K562 (cell line): ENCODE measurements around the gene MRTFB. TPM values are rescaled to one million over a fixed set of nuclear protein-coding genes. Genes with fewer than 3 reads are reported as not detected.

Experiments used
- CGGBP1 ChIP-seq: fragments of 250-450 bp; sonication (Bioruptor Pico); IDR thresholded peaks from 2 replicates; pipeline ENCODE4 v1.9.0; 2021; ENCODE audit warnings: mild to moderate bottlenecking
- E2F3 ChIP-seq: fragments of 250-450 bp; sonication (Bioruptor Pico); IDR thresholded peaks from 2 replicates; pipeline ENCODE4 v1.4.0; 2020; ENCODE audit warnings: mild to moderate bottlenecking
- ETS1 ChIP-seq: conservative IDR thresholded peaks from 2 replicates; pipeline ENCODE4 v1.6.1; 2011; ENCODE audit warnings: low read depth, mild to moderate bottlenecking, low read length; ENCODE audit not compliant: control insufficient read depth
- FOXK2 ChIP-seq, 2 experiments: fragments of 450-650 bp; IDR thresholded peaks in 1 of 2; conservative IDR thresholded peaks in 1 of 2; 2 replicates each; pipeline ENCODE4 v1.6.1; 2016; ENCODE audit warnings: low read depth in 2 of 2, mild to moderate bottlenecking in 1 of 2
- GABPB1 ChIP-seq: sonication (generic); formaldehyde crosslinking; IDR thresholded peaks from 2 replicates; pipeline ENCODE4 v1.8.0; 2022; ENCODE audit warnings: mild to moderate bottlenecking, missing genetic modification reagents
- GTF2F1 ChIP-seq: IDR thresholded peaks from 2 replicates; pipeline ENCODE4 v1.6.1; 2011; ENCODE audit warnings: low read depth, low read length, improper control_type of control experiment
- HDAC3 ChIP-seq: fragments of 450-650 bp; IDR thresholded peaks from 2 replicates; pipeline ENCODE4 v1.6.1; 2018; ENCODE audit warnings: borderline replicate concordance, mild to moderate bottlenecking, moderate library complexity; ENCODE audit not compliant: partially characterized antibody
- HMG20B ChIP-seq: fragments of 250-450 bp; sonication (Bioruptor Pico); IDR thresholded peaks from 2 replicates; pipeline ENCODE4 v1.5.0; 2021; ENCODE audit warnings: mild to moderate bottlenecking
- IRF1 ChIP-seq: sonication (generic); formaldehyde crosslinking; IDR thresholded peaks from 2 replicates; pipeline ENCODE4 v1.8.0; 2022; ENCODE audit warnings: missing genetic modification reagents, mild to moderate bottlenecking, borderline replicate concordance
- KLF6 ChIP-seq: fragments of 250-450 bp; sonication (Bioruptor Pico); IDR thresholded peaks from 2 replicates; pipeline ENCODE4 v1.4.0; 2020; ENCODE audit warnings: mild to moderate bottlenecking, moderate library complexity, borderline replicate concordance
- MTF1 ChIP-seq: fragments of 250-450 bp; sonication (Bioruptor Pico); IDR thresholded peaks from 2 replicates; pipeline ENCODE4 v1.9.0; 2021; ENCODE audit warnings: moderate library complexity, mild to moderate bottlenecking, inconsistent platforms, borderline replicate concordance
- NFIC ChIP-seq: fragments of 450-650 bp; IDR thresholded peaks from 2 replicates; pipeline ENCODE4 v1.6.1; 2017; ENCODE audit warnings: mild to moderate bottlenecking, inconsistent platforms
- NFIX ChIP-seq: fragments of 250-450 bp; sonication (Bioruptor Pico); IDR thresholded peaks from 2 replicates; pipeline ENCODE4 v1.4.0; 2020; ENCODE audit warnings: low read depth, mild to moderate bottlenecking, moderate library complexity
- POU5F1 ChIP-seq: fragments of 150-350 bp; IDR thresholded peaks from 2 replicates; pipeline ENCODE4 v1.6.1; 2014; ENCODE audit warnings: borderline replicate concordance, low read length, low read depth, mild to moderate bottlenecking; ENCODE audit not compliant: partially characterized antibody
- PTBP1 ChIP-seq: fragments of 200-400 bp; formaldehyde crosslinking; IDR thresholded peaks from 2 replicates; pipeline ENCODE4 v1.6.1; 2017; ENCODE audit warnings: low read depth, low read length
- RBM39 ChIP-seq: fragments of 200-400 bp; formaldehyde crosslinking; optimal IDR thresholded peaks from 2 replicates; pipeline ENCODE3; 2018; ENCODE audit warnings: low read depth, low read length
- SOX6 ChIP-seq: fragments of 450-650 bp; IDR thresholded peaks from 2 replicates; pipeline ENCODE4 v1.6.1; 2014; ENCODE audit warnings: mild to moderate bottlenecking
- TFAP4 ChIP-seq: sonication (generic); formaldehyde crosslinking; IDR thresholded peaks from 2 replicates; pipeline ENCODE4 v1.8.0; 2022; ENCODE audit warnings: missing genetic modification reagents, mild to moderate bottlenecking, moderate library complexity, borderline replicate concordance
- XRCC3 ChIP-seq: fragments of 450-650 bp; IDR thresholded peaks from 2 replicates; pipeline ENCODE4 v1.6.1; 2017; ENCODE audit warnings: mild to moderate bottlenecking, moderate library complexity
- ZNF165 ChIP-seq: fragments of 250-450 bp; sonication (Bioruptor Pico); IDR thresholded peaks from 2 replicates; pipeline ENCODE4 v1.4.0; 2020; ENCODE audit warnings: borderline replicate concordance
- ZNF24 ChIP-seq: fragments of 450-650 bp; IDR thresholded peaks from 2 replicates; pipeline ENCODE4 v1.6.1; 2016
- ZNF395 ChIP-seq: fragments of 200-800 bp; sonication (Bioruptor generic); IDR thresholded peaks from 2 replicates; pipeline ENCODE4 v1.6.1; 2017; ENCODE audit warnings: missing genetic modification characterization, missing compliant biosample characterization
- ZNF431 ChIP-seq: sonication (generic); formaldehyde crosslinking; IDR thresholded peaks from 2 replicates; pipeline ENCODE4 v1.8.0; 2022; ENCODE audit warnings: mild to moderate bottlenecking, missing genetic modification reagents
- ZNF444 ChIP-seq: fragments of 250-450 bp; sonication (Bioruptor Pico); IDR thresholded peaks from 2 replicates; pipeline ENCODE4 v1.4.0; 2020; ENCODE audit warnings: mild to moderate bottlenecking, moderate library complexity
- polyA plus RNA-seq, 8 experiments: library from polyadenylated mRNA; depleted of rRNA in 4 of 8; stranded (reverse) in 5 of 8; unstranded in 3 of 8; fragments of >200 nt; fragmentation: Nextera tagmentation in 2 of 8; fragmentation: Illumina TruSeq in 1 of 8; extraction: Ambion mirVana in 2 of 8; extraction: Trizol in 1 of 8; gene quantifications; 2 replicates each; pipeline versions ENCODE4 v1.2.1 to v1.2.3, GENCODE V29; 2011 to 2014; ENCODE audit warnings: inconsistent platforms in 1 of 8, missing spikeins in 1 of 8
- total RNA-seq, 7 experiments: library from RNA; depleted of rRNA in 6 of 7; stranded (reverse); fragments of >200 nt in 6 of 7; fragmentation: Illumina TruSeq in 2 of 7; extraction: Trizol in 2 of 7; gene quantifications; 2 replicates each; pipeline versions ENCODE4 v1.2.1 to v1.2.3, GENCODE V29; 2011 to 2021; ENCODE audit warnings: low replicate concordance in 1 of 7

MRTFB gene
- total and polyA plus RNA-seq, 9 of the 15 experiments (the other 6 are each of a cell fraction or from before 2014, with no cell fraction given): 2.2 to 12.7 (median 7.0) TPM

- no peak for TF ChIP-seq CGGBP1
- TF ChIP-seq XRCC3: no peak
- TF ChIP-seq POU5F1: no peak
- no peak for TF ChIP-seq HMG20B (CRISPR knock-in tag)
- TF ChIP-seq SOX6: peak; percentile 61
- peak; percentile 66; the same call in 1 of the 2 replicates for TF ChIP-seq ZNF431 (CRISPR knock-in tag)
- TF ChIP-seq FOXK2 (conservative IDR thresholded peaks at IDR 0.05 in 1 of 2, IDR thresholded peaks at IDR 0.05 in 1 of 2; ENCODE audit: low read depth in 2 of 2): peak in 1 of 2 experiments; percentile 58; a peak in 1 of 4 replicates
- no peak for TF ChIP-seq NFIX (CRISPR knock-in tag)
- peak; percentile 55; the same call in 1 of the 2 replicates for TF ChIP-seq GABPB1 (CRISPR knock-in tag)
- peak; percentile 69; the same call in 1 of the 2 replicates for TF ChIP-seq ZNF24
- TF ChIP-seq GTF2F1: no peak
- no peak for TF ChIP-seq IRF1 (CRISPR knock-in tag)
- TF ChIP-seq RBM39: peak; percentile 71
- TF ChIP-seq NFIC: peak; percentile 72
- no peak for TF ChIP-seq ZNF395 (CRISPR knock-in tag)
- no peak for TF ChIP-seq ZNF165 (CRISPR knock-in tag)
- no peak for TF ChIP-seq HDAC3
- no peak for TF ChIP-seq E2F3 (CRISPR knock-in tag)
- no peak for TF ChIP-seq KLF6
- no peak for TF ChIP-seq ZNF444 (CRISPR knock-in tag)
- TF ChIP-seq TFAP4 (CRISPR knock-in tag): no peak; the same call in 1 of the 2 replicates
- TF ChIP-seq ETS1: peak; percentile 95
- TF ChIP-seq PTBP1: no peak
- no peak for TF ChIP-seq MTF1 (CRISPR knock-in tag)
Measured at GRCh38 chr16:14285513-14286367, 214.6 kb downstream of the MRTFB start (continued).
